ENCODE results near the gene ADRA2A. TPM values are rescaled to one million over a fixed set of nuclear protein-coding genes. Genes with fewer than 3 reads are reported as not detected.

The ADRA2A gene
- polyA plus RNA-seq, 1 experiment, result 0.25 TPM

GRCh38 chr10:111127081-111127848 is 50.4 kb downstream of the ADRA2A start:
- no peak for DNase-seq (ENCODE audit: low read depth)
- no peak for TF ChIP-seq CTCF (IDR thresholded peaks at IDR 0.05; ENCODE audit: insufficient read depth, low read depth, low read length)
- POLR2A ChIA-PET, result no interaction called here
- Histone ChIP-seq H3K27me3 (ENCODE audit: control insufficient read depth, insufficient read depth, low read length) (no peaks in the 10 kb centered on the region), H3K36me3 (ENCODE audit: control insufficient read depth, insufficient read depth, low read length) (no peaks in the 10 kb centered on the region), H3K4me3 (ENCODE audit: low read depth, low read length) (no peak overlapping the region)
- CTCF ChIA-PET, result interaction anchor here (1.2 kb wide), 1 partner anchor 15 kb away, joined by 3 read pairs; no protein-coding TSS in a partner anchor

GRCh38 chr10:111128331-111129180 is 51.7 kb downstream of the ADRA2A start:
- Histone ChIP-seq H3K4me3 (ENCODE audit: low read depth, low read length) (no peak overlapping the region), H3K27me3 (ENCODE audit: control insufficient read depth, insufficient read depth, low read length) (no peaks in the 10 kb centered on the region), H3K36me3 (ENCODE audit: control insufficient read depth, insufficient read depth, low read length) (no peaks in the 10 kb centered on the region)
- ChIA-PET CTCF (interaction anchor here (1.2 kb wide), 1 partner anchor 17 kb away, joined by 3 read pairs; no protein-coding TSS in a partner anchor), POLR2A (no interaction called here)
- TF ChIP-seq CTCF (IDR thresholded peaks at IDR 0.05; ENCODE audit: insufficient read depth, low read depth, low read length), result no peak
- DNase-seq (ENCODE audit: low read depth), result no peak

GRCh38 chr10:111129363-111129762 is 52.5 kb downstream of the ADRA2A start:
- POLR2A ChIA-PET, result no interaction called here
- no peak for DNase-seq (ENCODE audit: low read depth)
- H3K36me3 ChIP-seq (ENCODE audit: control insufficient read depth, insufficient read depth, low read length), result no peaks in the 10 kb centered on the region
- CTCF ChIA-PET, result no interaction called here
- H3K27me3 ChIP-seq (ENCODE audit: control insufficient read depth, insufficient read depth, low read length), result no peaks in the 10 kb centered on the region
- H3K4me3 ChIP-seq (ENCODE audit: low read depth, low read length), result no peak overlapping the region
- no peak for TF ChIP-seq CTCF (IDR thresholded peaks at IDR 0.05; ENCODE audit: insufficient read depth, low read depth, low read length)

- Histone ChIP-seq H3K27me3 (ENCODE audit: control insufficient read depth, insufficient read depth, low read length) (no peaks in the 10 kb centered on the region), H3K36me3 (ENCODE audit: control insufficient read depth, insufficient read depth, low read length) (no peaks in the 10 kb centered on the region), H3K4me3 (ENCODE audit: low read depth, low read length) (no peak overlapping the region)
- no peak for DNase-seq (ENCODE audit: low read depth)
- ChIA-PET CTCF (no interaction called here), POLR2A (no interaction called here)
- TF ChIP-seq CTCF (IDR thresholded peaks at IDR 0.05; ENCODE audit: insufficient read depth, low read depth, low read length), result no peak
These were observed 53.6 kb downstream of the ADRA2A start for GRCh38 chr10:111130471-111130870.

Small RNAs within 50 kb of the gene (small RNA-seq; reads per million reads assigned to genes)
- not detected for gene AL355863.1 (ENCODE audit: insufficient read length, low read depth, low replicate concordance)

Other genes starting within 250 kb of the ADRA2A start
- 22.0 and 41.9 TPM in 2 replicates for gene PDCD4, start 205.1 kb upstream of the ADRA2A start, polyA plus RNA-seq (2011; rRNA removed)
- 11.0 and 29.8 TPM in 2 replicates for gene BBIP1, start 157.8 kb upstream of the ADRA2A start, polyA plus RNA-seq (2011; rRNA removed)
- gene SHOC2, start 157.4 kb upstream of the ADRA2A start, polyA plus RNA-seq (2011; rRNA removed), result 14.7 and 33.5 TPM in 2 replicates

Measured in BJ (cell line).